Stimulated activated CD4-positive, alpha-beta T cell treated with anti-CD3 and anti-CD28 coated beads, Interleukin-2, amount 100 ng/mL, for 24 hours (primary cell): ENCODE results near the gene SPRYD3.
"Not testable (repeated sequence)": the region's sequence is repeated elsewhere in the genome, so short reads cannot be mapped to it uniquely, and the experiment has no call there.

Experiments
- DNase-seq, 2 donors: peaks; one replicate each; pipeline ENCODE4 v3.0.0-alpha.2; 2020

SPRYD3 gene

GRCh38 chr12:53049571-53050318 is 29.4 kb downstream of the SPRYD3 start, which contains the start of gene TNS2:
TNS2 (plus strand) TSS chr12:53050065; CDS start chr12:53050186, 121 bp downstream.
- DNase-seq = no peak

DNA sequence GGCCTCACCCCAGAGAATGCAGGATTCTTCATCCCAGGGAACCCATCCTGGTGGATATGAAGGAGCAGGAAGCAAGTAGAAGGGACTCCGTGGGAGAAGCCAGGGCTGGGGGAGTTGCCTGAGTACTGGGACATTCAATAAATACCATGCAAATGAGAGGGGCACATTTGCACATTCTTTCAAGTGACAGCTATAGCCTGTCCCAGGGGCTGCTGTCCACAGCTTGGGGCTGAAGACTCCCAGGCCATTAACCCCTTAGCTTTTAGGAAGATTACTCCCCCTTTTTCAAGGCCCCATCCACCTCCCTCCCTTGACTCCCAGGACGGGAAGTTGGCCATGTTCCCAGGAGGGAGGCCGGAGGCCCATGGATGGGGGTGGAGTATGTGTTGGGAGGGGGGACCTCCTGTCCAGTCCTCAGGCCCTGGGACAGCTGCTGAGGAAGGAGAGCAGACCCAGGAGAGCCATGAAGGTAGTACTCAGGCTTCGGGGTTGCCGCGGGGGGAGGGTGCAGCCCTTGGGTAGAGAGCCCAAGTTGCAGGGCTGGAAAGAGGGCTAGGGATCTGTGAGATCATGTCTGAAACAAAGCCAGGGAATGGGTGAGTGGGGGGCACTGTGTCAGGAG is 30.3 kb downstream of the SPRYD3 start:
- DNase-seq = no peak

DNA sequence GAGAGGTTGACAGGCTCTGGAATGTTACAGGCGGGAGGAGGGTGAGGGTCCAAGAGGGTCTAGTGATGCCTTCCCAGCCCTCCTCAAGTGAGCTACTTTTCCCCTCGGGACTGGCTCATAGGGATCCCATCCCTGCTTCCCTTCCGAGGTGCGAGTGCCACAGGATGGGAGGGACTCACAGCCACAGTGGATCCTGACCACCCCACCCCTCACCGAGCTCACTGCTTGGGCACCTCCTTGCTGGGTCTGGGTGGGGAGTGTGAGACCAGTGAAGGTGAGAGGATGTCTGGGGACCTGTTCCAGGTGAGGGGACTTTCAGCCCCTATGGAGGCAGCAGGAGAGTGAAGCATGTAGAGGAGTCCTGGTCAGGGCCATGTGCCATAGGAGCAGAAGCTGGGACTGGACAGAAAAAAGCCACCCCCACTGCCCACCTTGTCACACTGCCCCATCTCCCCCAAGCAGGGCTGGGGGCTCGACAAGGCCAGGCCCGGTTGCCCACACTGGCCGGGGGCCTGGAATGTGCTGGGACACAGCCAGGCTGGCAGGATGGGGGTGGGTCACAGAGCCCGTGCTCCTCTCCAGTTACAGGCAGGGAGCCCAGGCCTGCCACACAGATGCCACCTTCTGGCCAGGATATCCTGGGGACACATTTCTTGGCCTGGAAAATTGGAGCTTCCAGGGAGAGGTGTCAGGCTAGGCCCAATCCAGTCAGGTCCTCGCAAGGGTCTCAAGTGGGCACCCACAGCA is 31.0 kb downstream of the SPRYD3 start:
- DNase-seq = no peak

DNA sequence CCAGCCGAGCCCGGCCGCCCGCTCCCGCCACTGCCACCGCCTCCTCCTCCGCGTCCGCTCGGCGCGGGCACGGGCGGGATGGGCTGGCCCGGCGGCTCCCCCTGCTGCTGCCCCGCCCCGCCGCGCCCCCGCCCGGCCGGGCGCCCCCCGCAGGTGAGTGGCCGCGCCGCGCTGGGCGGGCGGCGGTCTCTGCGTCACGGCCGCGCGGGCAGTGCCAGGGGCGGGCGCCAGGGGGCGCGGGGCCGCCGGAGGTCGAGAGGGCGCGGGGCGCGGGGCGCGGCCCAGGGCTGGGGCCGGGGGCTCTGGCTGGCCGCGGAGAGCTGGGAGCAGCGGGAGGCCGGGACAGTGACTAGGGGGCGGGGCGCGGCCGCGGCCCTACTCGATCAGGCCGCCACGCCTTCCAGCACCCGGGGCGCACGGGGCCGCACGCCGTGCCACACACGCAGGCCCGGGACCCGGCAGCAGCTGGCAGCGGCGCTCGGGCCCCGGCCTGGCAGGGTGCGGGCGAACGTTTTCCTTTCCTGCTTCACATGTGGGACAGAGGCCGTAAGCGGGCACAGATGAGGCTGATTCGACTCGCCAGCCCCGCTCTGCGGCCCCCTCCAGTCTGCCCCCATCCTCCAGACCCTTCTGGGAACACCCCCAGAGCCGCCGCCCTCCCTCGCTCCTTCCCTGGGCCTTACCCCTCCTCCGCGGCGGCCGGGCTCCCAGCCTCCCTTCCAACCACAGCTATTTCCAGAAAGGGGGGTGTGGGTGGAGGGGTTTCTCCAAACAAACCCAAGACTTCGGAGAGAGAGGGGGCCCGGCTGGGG is 31.8 kb downstream of the SPRYD3 start:
- peak; percentile 72 to 73 for DNase-seq

- DNase-seq = peak; percentile 52 to 62
Measured at GRCh38 chr12:53046655-53047220, 32.5 kb downstream of the SPRYD3 start.

DNA sequence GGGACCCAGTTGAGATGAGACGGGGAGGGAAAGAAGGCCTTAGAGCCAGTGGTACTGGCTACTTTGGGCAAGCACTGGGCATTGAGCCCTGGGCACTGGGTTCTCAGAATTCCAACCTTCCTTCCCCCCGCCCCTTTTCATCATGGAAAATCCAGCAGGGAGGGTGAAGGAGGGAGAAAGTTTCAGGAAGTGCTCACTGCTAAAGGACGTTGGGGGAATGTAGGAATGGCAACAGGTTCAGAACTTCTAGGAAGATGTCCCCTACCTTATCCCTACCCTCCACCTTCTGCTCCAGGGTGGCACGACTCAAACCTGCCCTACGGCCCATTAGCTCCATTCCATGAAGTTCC is 33.5 kb downstream of the SPRYD3 start:
- no peak for DNase-seq

DNA sequence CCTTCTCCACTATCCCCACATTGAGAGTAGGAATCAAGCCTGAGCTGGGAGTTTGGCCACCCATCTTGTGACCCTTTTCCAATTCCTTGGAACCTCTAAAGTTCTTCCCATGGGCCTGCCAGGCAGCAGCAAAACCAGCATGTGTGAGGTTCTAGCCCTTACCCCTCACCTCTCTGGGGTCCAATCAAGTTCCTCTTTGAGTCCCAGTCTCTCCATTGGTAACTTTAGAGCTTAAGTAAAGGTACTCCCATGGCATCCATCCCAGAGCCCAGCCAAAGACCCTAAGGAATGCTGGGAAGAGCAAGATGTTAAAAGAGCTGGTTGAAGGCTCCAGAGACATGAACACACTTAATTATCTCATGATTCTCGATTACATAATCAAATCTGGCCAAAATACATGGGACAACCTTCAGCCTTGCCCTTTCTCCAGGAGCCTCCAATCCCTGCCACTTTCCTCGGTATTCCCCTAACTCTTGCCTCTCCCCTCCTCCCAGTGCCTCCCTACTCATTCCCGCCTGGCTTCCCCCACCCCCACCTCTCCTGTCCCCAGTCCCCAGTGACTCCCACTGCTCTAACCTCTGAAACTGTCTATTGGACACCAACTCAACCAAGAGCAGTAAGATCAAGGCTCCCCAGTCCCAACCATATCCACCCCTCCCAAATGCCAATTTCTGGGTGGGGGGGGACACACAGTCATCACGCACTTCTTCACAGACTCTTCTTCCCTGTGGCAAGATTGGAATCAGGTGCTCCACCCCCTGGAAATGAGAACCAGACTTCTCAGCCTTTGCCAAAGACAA is 34.1 kb downstream of the SPRYD3 start:
- DNase-seq = no peak

DNA sequence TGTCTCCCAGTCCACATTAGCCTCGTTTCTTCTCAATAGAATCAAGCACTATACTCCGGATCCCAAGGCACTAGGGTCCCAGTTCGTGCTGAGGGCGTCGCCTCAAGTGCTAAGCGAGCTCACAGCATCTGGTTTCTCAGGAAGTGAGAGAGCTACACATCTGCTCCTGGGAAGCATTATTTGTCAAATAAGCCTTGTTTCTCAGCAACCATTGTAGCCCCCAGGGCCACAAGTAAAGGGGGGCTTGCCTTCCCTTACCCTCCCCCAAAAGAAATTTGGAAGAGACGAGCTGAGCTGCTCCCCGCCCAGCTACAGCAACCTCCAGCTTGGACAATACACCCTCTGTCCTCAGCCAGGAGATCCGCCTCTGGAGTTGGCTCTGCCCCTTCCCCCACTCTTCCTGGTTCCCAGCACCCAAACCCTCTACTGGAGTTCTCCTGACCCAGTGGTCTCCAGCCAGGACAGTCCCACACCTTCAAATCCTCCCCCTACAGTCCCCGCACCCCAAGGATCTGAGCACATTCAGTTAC is 35.1 kb downstream of the SPRYD3 start:
- no peak for DNase-seq

DNA sequence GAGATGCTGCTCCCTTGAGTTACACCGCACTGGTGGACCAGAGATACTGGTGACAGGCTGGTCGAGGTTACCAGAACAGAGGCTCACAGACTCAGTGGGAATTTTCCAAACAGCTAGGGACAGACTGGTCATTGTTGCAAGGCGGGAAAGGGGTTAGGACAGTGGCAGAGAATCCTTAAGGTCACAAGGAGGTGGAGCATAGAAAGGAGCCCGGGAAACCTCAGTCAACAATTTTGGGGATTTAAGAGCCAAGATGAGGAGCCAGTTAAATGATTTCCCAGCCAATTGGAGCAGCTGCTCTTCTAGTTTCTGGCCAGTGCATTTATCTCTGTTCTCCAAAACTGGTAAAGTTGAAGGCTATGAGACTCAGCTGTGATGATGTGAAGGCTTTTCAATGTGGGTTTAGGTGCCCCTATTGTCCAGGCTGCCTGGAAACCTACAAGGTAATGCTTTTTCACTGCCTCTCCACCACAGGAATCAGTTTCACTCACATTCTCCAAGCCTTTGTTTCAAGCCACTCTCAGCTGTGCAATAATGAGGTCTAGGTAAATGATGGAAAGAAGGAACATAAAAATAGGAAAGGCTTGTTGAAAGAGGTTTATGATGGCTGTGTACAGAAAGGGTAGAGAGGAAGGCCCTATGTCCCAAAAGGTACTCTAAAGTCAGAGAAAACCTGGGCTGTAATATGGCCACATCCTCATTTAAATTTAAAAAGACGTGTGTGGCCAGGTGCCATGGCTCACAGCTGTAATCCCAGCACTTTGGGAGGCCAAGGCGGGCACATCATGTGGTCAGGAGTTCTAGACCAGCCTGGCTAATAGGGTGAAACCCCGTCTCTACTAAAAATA is 36.4 kb downstream of the SPRYD3 start:
- DNase-seq = no peak

GRCh38 chr12:53039851-53040250 is 39.3 kb downstream of the SPRYD3 start:
- no peak for DNase-seq

DNA sequence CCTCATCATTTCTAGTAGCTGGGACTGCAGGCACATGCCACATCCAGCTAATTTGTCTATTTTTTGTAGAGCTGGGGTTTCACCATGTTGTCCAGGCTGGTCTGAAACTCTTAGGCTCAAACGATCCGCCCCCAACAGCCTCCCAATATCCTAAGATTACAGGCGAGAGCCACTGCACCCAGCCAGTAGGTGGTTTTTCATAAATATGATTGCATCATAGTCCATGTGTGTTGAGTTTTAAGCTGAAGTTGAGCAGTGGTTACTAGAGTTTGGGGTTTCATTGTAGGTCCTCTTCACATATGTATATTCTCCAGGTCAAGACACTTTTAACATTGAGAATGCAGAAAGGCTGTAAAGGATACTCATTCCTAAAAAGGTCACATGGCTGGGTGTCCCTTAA is 42.4 kb downstream of the SPRYD3 start:
- no peak for DNase-seq

GRCh38 chr12:53034459-53034858 is 44.7 kb downstream of the SPRYD3 start:
- DNase-seq = no peak

DNA sequence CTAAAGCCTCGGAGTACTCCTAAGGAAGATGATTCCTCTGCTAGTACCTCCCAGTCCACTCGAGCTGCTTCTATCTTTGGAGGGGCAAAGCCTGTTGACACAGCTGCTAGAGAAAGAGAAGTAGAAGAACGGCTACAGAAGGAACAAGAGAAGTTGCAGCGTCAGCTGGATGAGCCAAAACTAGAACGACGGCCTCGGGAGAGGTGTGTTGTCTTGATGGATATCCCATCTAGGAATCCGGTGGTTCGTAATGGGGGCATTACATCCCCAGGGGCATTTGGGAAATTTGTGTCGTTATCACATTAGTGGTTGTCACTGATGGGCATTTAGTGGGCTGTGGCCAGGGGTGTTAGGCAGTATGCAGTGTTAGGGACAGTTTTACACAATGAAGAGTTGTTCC is 45.4 kb downstream of the SPRYD3 start:
- DNase-seq = not testable (repeated sequence)

DNA sequence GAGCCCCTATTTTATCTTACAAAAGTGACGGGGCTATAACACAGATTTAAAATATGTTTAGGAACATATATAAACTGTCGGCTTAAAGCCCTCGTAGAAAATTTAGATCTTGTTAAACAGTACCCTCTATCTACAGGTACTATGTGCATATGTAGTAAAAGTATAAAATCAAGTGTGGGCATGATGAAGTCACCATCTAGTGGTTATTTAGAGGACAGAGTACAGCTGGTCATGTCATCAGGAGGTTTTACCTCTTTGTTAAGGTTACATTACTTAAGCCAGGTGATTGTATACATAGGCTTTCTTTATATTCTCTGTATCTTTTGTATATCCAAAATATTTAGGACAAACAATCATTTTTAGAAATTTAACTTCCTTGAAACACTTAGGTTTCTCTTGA is 47.6 kb downstream of the SPRYD3 start:
- no peak for DNase-seq

DNA sequence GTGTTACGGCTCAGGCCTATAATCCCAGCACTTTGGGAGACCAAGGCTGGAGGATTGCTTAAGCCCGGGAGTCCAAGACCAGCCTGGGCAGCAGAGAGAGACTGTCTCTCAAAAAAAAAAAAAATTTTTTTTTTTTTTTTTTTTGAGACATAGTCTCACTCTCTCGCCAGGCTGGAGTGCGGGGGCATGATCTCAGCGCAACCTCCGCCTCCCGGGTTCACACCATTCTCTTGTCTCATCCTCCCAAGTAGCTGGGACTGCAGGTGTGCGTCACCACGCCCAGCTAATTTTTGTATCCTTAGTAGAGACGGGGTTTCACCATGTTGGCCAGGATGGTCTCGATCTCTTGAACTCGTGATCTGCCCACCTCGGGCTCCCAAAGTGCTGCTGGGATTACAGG is 52.2 kb downstream of the SPRYD3 start:
- DNase-seq = not testable (repeated sequence)

DNA sequence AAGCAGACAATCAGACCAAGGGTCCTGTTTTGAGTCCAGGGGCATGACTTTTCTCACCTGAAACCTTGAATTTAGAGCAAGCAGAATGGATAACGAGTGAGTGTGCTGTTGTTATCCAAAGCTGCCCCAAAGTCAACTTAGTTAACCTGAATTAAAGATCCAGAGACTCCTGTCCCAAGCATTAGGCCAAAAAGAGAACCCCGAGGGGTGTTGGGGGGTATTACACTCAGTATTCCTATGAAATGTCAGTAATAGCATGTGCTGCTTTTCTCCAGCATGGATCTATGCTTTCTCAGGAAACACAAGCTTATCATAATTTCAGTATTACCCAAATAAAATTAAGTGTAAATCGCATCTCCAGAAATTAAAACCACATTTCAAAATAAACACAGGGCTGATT is 53.9 kb downstream of the SPRYD3 start:
- DNase-seq = no peak

GRCh38 chr12:53014709-53015108 is 64.5 kb downstream of the SPRYD3 start:
- no peak for DNase-seq
